GM21576 (cell line): Measurements from ENCODE around the gene SLC13A5.

Experiments used
- ATAC-seq: cut with Tn5 transposase; IDR thresholded peaks from one replicate; pipeline ENCODE4 v1.9.1; 2021; ENCODE audit warnings: mild to moderate bottlenecking, moderate library complexity; ENCODE audit not compliant: unreplicated experiment

SLC13A5 gene

GRCh38 chr17:6639586-6640535 is 73.3 kb downstream of the SLC13A5 start:
- ATAC-seq = no peak

DNA sequence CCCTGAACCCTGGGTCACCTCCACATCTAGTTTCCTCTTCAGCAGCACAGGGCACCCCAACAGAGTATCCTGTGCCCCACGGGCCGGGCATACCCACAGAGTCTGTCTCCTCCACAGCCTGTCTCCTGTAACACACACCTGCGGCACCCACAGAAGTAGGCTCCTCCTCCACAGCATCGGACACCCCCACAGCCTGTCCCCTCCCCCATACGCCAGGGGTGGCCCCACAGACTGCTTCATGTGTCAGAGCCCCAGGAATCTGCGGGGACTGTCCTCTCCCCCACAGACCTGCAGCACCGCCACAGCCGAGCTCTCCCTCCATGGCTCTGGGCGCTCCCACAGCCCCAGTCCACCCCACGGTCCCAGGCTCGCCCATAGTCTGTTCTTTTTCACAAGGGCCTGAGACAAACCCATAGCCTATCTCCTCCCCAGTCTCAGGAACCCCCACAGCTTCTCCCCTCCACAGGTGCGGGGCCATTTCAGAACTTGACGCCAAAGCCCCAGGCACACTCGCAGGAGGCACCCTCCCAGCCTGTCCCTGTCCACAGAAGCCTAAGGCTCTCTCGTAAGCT is 74.1 kb downstream of the SLC13A5 start:
- no peak for ATAC-seq

- no peak for ATAC-seq
Observed at GRCh38 chr17:6638046-6638908, 74.9 kb downstream of the SLC13A5 start.

GRCh38 chr17:6637458-6637840 is 75.7 kb downstream of the SLC13A5 start:
- no peak for ATAC-seq

GRCh38 chr17:6636616-6637457 is 76.3 kb downstream of the SLC13A5 start:
- no peak for ATAC-seq

DNA sequence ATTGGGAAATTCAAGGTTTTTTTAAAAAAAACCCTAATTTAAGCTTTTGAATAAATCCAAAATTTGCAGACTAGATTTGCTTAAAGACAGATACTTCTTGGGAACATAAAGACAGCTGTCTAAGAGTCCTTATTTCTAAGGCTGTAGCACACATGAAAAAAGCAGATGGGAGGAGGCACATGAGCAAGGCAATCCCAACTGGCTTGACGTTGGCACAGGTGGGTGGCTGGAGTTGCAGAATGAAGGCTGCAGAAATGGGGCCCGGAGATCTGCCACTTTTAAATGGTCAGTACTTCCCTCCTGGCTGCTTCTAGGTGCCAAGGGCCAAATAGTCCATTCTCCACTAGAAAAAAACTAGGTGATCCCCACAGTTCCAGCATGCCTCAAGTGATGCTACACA is 77.1 kb downstream of the SLC13A5 start:
- ATAC-seq = no peak
